Dedifferentiated amniotic fluid mesenchymal stem cell (primary cell): Measurements from ENCODE around the gene JAK3.
A peak's percentile ranks its signal among the peaks of the same experiment; 100 is the strongest.
"Not testable (repeated sequence)": the region's sequence is repeated elsewhere in the genome, so short reads cannot be mapped to it uniquely, and the experiment has no call there.

Experiments
- DNase-seq: peaks from one replicate; pipeline ENCODE4 v3.0.0-alpha.2; 2016; ENCODE audit errors: extremely low spot score

Gene JAK3

GRCh38 chr19:17803264-17803896 is 44.4 kb downstream of the JAK3 start:
- DNase-seq, result no peak

DNA sequence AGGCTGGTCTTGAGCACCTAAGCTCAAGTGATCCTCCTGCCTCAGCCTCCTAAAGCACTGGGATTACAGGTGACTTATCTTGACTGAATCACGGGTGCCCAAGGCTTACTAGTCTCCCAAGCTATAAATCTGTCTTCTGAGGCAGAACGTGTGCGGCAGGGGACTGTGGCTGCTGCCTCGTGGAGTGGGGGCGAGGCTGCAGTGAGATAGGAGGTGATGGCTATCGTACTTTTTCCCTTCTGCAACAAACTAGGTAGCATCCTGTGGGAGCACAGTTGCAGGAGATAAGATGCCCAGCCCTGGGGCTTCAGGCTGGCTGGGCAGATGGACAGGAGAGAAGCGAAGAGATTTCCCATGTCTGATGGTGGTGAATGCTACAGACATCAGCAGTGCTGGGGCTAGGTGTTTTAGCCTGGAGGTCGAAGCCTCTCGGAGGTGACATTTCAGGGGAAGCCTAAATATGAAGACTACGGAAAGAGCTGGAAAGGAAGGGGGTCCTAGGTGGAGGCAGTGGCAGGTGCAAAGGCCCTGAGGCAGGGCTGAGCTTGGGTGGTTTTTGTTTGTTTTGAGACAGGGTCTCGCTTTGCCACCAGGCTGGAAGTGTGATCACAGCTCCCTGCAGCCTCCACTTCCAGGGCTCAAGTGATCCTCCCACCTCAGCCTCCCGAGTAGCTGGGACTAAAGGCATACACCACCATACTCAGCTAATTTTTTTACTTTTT is 45.5 kb downstream of the JAK3 start:
- no peak for DNase-seq

GRCh38 chr19:17798599-17798998 is 49.2 kb downstream of the JAK3 start:
- not testable (repeated sequence) for DNase-seq

DNA sequence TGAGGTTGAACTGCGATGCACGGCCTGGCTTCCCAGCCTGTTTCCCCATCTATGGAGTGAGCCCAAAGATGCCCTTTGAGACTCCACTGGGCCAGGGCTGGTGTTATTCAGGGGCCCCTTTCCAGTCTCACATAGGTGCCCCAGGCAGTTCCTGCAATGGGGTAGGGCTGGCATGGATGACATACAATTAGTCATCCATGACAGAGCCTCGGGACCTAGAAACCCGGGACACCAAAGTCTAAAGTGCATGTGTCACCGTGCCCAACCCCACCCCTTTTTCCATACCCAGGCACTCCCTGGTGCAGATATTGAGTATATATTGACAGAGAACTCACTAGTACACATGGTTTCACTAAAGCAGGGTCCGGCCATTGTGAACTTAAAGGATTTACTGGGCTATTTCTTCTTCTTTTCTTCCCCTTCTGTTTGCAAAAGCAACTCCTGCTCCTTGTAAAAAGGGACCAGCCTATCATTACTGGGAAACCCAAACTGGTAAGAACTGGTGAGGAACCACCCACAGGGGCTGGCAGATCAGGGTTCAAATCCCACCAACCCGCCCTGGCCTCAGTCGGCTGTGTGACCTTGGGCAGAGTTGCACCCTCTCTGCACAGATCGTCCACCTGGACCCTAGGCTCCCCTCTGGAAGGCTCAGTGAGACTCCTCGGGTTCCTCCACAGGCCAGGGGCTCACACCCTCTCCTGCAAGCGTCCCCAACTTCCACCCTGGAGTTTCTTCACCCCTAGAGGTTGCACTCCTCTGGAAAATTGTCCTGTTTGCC is 50.2 kb downstream of the JAK3 start:
- DNase-seq, result no peak

DNA sequence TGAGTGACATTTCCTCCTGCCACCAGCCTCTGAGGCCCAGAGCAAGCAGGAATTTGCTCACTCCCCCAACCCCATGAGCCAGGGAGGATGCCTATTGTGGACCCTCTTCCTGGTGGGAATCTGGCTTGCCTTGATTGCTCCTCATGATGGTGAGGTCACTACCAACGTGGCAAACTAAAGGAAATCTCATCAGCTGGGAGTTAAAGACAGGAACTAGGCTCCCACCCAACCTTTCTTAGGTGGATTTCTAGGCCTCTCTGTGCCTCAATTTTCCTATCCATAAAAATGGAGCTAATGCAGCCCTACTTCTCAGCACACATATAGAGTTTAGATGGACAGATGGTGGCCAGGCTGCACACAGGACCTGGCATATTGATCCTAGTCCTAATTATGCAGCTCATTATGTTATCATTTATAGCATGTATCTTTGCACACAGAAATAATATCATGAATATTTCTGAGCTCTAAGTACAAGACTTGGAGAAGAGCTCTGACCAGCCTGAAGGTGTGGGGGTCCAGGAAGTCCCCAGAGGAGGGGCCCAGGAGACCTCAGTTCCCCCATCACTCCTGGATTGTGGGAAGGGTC is 50.9 kb downstream of the JAK3 start:
- no peak for DNase-seq

GRCh38 chr19:17796013-17796837 is 51.6 kb downstream of the JAK3 start:
- DNase-seq, result peak; percentile 3

GRCh38 chr19:17795495-17795856 is 52.3 kb downstream of the JAK3 start:
- peak; percentile 9 for DNase-seq

GRCh38 chr19:17794731-17795494 is 52.9 kb downstream of the JAK3 start, which contains the start of gene B3GNT3:
Gene B3GNT3 (plus strand): TSS chr19:17795138. CDS start chr19:17807808, 12,670 bp downstream.
- DNase-seq, result peak; percentile 1

DNA sequence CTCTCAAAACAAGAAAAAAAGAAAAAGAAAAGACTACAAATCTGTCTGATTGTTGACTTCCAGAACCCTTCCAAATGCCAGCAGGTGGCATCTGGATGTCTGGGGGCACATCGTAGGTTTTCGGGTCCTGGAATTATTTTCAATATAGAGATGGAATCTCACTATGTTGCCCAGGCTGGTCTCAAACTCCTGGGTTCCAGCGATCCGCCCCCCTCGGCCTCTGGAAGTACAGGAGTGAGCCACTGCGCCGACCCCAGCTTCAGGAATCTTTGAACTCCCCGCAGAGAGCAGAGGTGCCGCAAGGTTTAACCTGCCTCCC is 53.4 kb downstream of the JAK3 start:
- DNase-seq, result peak; percentile 8

DNA sequence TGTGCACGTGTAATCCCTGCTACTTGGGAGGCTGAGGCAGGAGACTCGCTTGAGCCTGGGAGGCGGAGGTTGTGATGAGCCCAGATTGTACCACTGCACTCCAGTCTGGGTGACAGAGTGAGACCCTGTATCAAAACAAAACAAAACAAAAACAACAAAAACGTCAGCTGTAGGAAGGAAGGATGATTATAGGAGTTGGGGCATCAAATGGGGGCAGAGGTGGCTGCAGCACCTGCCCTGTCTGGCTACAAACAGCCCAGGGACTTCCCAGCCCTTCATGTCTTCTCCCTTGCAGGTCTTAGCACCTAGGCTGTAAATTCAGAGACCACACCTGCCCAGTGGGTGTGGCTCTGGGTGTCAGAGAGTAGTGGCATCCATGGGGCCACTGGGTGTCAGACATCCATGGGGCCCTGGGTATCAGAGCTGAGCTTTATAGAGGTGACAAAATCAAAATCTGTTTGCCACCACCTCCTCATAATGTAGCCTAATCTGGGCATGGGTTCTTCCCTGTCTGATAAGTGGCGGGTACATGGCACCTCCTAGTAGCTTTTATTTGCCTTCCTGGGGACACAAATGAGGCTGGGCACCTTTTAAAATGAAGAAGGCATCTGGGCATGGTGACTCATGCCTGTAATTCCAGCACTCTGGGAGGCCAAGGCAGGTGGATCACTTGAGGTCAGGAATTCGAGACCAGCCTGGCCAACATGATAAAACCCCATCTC is 57.6 kb downstream of the JAK3 start:
- DNase-seq, result no peak

DNA sequence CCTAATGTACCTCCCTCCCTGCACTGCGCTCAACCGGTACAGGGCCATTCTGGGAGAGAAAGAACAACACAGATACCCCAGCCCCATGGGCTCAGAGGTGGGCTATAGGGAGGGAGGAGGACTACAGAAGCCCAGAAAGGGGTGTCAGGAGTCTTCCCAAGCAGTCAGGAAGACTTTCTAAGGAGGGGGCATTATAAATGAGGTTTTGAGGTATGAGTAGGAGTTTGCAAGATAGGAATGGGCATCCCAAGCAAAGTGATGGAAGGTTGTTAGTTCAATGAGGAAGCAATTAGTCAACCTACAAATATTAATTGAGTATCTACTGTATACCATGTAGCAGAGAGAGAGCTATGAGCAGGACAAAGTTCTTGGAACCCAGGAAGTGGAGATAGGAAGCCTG is 59.1 kb downstream of the JAK3 start:
- no peak for DNase-seq

DNA sequence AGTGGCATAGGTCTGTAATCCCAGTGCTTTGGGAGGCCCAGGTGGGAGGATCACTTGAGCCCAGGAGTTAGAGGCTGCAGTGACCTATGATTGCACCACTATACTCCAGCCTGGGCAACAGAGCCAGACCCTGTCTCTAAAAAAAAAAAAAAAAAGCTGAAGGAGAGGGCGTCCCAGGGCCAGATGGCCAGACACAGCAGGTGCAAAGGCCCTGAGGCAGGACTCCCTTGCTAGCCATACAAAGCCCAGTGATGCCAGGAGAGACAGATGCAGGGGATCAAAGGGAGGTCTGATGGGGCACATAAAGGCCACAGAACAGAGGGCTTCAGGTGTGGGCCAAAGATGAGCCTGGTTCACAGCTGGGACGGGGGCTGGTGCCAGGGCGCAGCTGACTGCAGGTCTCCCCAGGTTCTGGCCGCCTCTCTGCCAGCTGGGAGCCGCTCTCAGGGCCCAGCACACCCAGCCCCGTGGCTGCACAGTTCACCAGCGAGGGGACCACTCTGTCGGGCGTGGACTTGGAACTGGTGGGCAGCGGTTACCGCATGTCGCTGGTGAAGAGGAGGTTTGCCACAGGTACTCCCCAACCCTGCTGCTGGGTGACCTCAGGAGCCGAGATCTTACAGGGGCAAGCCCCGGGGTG is 60.4 kb downstream of the JAK3 start:
- no peak for DNase-seq

GRCh38 chr19:17784201-17785008 is 63.4 kb downstream of the JAK3 start:
- peak; percentile 50 for DNase-seq

DNA sequence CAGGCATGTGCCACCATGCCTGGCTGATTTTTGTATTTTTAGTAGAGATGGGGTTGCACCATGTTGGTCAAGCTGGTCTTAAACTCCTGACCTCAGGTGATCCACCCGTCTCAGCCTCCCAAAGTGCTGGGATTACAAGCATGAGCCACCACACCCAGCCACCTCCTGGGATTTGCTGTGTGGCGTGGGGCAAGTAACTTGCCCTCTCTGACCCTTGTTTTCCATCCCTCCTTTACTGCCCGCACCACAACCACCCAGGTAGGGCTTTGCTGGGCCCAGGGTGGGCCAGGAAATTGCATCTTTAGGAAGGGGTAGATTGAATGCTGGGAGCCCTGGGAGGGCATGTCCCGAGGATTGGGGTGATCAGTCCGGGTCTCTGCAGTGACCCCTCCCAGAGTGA is 64.1 kb downstream of the JAK3 start:
- DNase-seq, result not testable (repeated sequence)

- no peak for DNase-seq
These were observed 67.0 kb downstream of the JAK3 start for GRCh38 chr19:17780781-17781180.

DNA sequence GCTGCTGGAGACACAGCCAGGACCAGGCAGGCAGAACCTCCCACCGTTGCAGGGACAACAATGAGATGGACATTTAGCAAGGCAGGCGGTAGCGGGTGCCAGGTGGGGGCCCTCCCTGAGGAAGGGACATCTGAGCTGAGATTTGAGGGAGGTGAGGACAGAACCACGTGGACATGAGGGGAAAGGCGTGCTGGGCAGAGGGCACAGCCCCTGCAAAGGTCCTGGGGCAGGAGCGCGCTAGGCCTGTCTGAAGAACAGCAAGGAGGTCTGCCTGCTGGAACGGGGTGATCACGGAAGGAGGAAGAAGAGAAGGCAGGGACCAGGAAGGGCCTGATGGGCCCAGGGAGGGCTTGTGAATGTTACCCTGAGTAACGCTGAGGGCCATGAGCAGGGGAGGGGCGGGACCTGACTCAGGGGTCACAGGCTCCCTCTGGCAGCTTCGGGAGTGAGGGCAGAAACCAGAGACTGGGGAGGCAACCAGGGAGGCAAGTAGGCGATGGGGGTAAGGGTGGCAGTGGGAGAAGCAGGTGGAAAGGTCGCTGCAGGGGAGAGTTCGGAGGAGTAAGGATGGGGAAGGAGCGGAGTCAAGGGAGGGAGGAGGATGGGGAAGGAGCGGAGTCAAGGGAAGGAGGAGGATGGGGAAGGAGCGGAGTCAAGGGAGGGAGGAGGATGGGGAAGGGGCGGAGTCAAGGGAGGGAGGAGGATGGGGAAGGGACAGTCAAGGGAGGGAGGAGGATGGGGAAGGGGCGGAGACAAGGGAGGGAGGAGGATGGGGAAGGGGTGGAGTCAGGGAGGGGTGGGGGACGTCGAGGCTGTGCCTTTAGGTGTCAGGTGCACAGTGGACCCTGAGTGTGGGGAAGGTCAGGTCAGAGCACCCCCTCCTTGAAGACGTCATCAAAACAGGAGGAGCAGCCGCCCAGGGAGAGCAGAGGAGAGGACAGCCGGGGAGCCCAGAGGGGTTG is 68.5 kb downstream of the JAK3 start:
- no peak for DNase-seq

DNA sequence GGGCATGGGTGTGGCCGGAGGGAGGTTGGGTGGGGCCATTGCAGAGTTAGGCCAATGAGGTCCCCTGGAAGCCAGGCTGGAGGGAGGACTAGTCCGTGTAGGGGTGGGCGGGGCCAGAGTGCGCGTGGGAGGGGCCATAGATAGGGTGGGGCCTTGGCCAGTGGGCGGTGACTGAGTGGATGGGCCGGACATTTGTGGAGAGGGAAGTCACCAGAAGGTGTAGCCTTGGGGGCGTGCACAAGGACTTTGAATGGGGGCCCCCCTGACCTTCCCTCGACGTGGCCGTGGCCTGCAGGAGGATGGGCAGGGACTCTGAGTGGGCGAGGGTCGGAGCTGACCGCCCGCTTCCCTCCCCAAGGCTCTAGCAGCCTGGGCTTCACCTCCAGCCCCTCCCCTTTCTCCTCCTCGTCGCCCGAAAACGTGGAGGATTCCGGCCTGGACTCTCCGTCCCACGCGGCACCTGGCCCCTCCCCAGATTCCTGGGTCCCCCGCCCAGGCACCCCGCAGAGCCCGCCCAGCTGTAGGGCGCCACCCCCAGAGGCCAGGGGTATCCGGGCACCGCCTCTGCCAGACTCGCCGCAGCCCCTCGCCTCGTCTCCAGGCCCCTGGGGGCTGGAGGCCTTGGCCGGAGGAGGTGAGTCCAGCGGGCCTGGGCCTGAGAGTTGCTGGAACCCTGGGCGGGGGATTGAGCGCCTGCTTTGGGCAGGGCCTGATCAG is 69.4 kb downstream of the JAK3 start:
- no peak for DNase-seq
